Measurements from ENCODE around the gene CDKN2B-AS1. TPM values are rescaled to one million over a fixed set of nuclear protein-coding genes. Genes with fewer than 3 reads are reported as not detected.

The CDKN2B-AS1 gene
- total RNA-seq, 1 donor from 2014 or later: 4.2 TPM

DNA sequence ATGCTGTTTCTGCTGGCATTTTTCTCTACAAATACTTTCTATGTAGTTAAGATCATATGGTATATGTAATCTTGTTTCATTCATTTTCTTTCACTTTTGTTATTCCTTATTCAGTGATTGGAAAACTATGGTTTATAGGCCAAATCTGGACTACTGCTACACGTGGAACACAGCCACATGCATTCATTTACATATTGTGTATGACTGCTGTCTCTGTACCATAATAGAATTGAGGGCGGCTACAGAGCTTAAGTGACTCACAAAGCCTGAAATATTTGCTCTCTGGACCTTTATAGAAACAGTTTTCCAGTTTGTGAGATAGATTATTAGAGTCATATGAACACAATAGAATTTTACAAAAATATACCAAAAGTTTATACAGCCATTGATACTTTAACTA lies 148.1 kb downstream of the CDKN2B-AS1 start:
- intact Hi-C loops (cut with micrococcal nuclease): loop anchor here (10.0 kb wide), 1 partner anchor 72 kb away; no protein-coding TSS in a partner anchor

DNA sequence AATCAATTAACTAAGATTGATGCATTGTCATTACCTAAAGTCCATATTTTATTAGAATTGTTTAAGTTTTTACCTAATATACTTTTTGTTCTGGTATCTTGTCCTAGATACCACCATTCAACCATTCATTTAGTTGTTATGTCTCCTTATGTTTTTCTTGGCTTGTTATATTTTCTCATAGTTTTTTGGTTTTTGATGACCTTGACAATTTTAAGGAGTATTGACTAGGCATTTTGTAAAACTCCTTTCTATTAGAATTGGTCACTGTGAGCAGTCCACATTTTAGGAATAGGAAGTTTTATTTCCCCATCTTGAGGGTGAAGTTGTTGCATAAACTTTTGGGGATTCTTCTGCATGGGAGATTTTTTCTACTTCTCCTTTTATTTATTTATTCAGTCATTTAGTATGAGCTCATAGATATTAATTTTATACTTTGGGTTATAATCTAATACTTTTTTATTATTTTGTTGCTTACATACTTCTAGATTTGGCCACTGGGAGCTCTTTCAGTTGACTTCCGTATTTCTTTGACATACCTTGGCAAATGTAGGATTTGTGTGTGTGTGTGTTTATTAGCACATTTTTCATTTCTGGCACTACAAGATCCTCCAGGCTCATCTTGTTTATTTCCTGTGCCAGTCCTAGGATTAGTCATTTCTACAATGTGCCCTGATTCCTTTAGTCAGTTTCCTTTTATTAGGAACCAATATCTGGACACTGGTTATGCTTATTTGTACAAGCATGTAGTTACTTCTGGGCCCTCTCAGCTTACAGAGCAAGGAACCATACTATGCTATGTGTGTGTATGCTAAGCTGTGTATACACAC lies 149.4 kb downstream of the CDKN2B-AS1 start:
- intact Hi-C loops (cut with micrococcal nuclease): loop anchor here (10.0 kb wide), 1 partner anchor 71 kb away; no protein-coding TSS in a partner anchor

DNA sequence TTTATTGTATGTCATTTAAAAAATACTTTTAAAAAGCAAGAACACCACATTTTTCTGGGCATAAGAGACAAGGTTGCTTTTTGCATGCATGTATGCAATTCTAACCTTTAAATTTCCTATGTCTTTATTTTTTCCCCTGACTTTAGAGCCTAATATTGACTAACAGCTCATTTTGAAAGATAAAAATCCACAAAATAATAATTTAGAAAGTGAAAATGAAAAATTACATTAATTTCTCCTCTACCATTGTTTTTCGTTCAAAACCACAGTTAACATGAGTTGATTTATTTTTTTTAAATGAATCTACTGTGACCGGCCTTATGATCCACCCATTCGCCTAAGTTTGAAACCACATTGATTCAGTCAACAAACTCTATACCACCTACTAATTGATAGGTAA lies 152.0 kb downstream of the CDKN2B-AS1 start:
- intact Hi-C loops (cut with micrococcal nuclease): loop anchor here (10.0 kb wide), 1 partner anchor 68 kb away; no protein-coding TSS in a partner anchor

DNA sequence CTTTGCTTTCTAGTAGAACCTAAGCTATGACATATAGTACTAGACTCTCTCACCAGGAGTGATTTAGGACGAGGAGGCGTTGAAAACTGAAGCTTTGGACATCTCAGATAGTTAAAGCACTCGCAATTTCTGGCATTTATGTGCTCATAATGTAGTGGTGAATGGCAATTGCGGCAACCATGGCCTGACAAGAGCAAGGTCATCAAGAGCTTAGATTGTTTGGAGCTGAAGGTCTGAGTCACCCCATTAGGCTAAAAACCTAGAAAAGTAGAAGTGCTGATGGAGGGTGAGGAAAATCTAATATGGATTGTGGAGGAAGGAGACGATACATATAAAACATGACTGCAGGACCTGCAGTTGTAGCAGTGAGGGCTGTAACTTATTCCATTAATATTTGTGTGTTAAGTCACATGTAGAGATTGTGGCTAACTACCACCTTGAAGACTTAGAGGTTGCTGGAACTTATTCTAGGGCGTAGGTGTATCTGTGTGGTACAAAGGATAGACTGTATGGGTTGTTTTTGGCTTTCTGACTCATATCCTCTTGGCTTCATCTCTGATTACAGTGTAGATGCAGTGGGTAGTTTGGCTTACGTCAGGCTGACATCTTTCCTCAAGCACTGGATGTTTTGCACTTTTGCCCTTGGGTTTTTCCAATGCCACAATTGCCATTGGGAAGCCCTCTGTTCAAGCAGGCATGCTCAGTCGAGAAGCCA lies 153.4 kb downstream of the CDKN2B-AS1 start:
- intact Hi-C loops (cut with micrococcal nuclease): loop anchor here (2.0 to 10.0 kb wide), 2 partner anchors 29 to 67 kb away; no protein-coding TSS in a partner anchor

DNA sequence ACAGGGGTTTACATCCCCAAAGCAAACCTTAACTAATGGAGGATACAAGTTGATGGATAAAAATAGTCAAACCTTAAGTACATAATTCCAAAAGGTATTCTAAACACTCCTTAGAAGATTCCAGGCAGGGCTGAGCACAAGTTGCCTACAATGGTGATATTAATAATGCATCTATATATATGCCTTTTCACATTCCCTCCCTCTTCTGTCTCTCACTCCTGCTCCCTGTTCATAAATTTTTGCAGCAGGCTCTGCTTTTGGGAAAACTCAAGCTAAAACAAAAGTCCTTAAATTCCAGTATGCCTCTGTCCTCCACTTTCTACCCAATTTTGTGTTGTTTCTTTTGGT lies 153.9 kb downstream of the CDKN2B-AS1 start:
- intact Hi-C loops (cut with micrococcal nuclease): loop anchor here (2.0 to 10.0 kb wide), 2 partner anchors 28 to 66 kb away; no protein-coding TSS in a partner anchor

DNA sequence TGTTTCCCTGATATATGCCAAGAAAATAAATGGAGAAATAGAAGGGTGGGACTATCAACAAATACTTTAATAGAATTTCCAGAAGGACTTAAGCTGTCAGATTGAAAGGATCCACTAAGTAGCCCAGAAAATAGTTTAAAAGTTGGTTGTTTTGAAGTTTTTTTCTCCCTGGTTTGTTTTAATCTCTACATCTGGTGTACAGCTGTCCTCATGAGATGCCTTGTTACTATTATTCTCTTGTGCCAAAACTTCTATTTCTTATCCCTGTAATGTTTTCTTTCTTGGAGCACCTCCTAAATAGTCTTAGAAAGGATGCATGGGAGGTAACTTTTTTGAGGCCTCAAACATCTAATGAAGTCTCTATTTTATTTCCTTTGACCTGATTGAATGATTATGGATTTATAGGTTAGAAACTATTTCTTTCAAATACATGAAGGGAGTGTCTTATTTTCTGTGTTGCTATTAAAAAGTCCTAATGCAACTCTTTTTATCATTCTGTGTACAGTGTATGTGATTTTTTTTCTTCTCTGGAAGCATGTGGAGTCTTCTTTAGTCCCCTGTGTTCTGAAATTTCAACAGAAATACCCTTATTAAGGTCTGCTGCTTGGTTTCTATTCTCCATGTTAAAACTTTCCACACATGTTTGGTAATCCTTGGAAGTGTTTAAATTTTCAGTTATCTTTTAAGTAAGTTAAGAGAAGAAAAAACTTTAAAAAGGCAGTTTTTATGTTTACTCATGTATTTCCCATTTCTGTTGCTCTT lies 154.5 kb downstream of the CDKN2B-AS1 start:
- intact Hi-C loops (cut with micrococcal nuclease): loop anchor here (2.0 to 10.0 kb wide), 2 partner anchors 28 to 66 kb away; no protein-coding TSS in a partner anchor

DNA sequence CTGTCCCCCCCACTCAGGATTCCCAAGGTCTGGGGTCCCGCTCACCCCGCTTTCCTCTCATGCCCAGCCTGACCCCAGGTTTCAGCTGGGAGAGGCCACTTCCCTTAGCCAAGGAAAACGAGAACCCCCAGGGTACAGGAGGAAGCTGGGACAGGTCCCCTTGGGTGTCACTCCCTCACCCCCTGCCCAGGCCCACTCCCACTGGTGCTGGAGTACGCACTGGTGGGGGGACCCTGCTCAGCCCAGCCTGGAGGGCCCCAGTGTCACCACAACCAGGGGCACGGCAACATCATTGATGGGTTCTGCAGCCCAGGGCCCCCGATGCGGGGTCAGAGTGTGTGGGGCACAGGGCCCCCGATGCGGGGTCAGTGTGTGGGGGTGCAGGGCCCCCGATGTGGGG lies 159.5 kb downstream of the CDKN2B-AS1 start:
- intact Hi-C loops (cut with micrococcal nuclease): no loop called here

DNA sequence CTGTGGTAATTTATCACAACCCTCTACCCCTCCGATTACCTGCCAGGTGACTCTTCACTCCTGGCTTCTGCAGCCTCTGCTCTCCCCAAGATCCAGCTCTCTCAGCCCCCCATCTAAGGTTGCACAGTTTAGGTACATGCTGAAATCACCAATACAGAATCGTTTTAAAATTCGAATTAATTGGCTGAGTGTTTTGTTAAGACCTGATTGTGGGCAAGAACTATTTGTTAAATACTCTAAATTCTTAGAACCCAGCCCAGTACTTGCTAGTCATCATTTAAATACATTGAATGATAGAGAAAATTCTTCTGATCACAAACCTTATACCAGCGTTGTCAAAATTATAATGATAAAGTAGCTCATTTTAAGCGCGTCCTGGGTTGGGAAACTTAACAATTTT lies 162.0 kb downstream of the CDKN2B-AS1 start:
- intact Hi-C loops (cut with micrococcal nuclease): no loop called here

DNA sequence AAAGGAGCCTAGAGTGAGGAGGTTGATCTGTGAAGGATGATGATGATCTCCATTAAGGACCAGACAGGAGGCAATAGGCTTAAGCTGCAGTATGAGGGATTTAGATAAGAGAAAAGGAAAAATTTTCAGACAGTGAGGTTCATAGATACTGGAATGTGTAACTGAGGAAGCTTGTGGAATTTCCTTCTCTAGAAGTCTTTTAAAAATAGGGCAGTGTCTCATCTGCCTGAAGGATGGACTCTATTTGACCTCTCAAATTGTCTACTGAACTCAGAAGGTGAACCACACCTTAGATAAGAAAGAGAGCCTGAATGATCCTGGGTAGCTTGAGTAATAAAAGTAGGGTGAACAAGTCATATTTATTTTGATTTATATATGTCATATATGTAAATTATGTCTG lies 162.7 kb downstream of the CDKN2B-AS1 start:
- intact Hi-C loops (cut with micrococcal nuclease): no loop called here

DNA sequence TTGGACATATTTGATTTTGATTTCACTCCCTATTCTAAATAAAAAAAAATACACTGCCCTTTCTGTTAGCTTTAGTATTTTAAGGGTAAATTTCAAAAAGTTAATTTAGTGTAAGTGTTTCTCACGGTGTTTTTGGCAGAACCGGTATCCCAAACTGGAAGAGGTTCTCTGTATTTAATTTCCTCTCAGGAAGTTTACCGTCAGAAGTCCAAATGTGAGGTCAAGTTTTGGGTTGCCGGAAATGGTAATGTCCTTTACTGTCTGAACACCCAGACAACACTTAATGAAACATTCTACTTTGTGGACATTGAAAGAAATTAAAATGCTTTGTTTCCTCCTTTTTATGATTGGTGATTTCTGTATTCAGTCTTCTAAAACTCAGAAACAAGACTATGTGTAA lies 163.2 kb downstream of the CDKN2B-AS1 start:
- intact Hi-C loops (cut with micrococcal nuclease): no loop called here

DNA sequence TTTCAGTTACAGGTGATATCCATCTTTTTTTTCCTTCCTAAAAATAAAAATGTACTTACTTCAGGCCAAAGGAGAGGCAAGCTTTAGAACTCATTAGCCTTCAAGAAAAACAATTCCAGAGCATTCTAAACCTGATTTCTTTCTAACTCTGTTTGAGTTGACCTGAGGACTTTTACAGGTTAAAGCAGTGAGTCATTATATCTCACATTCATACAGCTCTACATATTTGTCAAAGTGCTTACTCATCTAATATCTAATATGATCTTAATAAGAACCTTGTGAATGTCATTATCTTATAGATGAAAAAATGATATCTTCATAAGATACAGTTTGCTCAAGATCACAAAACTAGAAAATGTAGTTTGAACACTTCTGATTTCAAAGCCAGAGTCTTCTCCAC lies 163.7 kb downstream of the CDKN2B-AS1 start:
- intact Hi-C loops (cut with micrococcal nuclease): no loop called here

DNA sequence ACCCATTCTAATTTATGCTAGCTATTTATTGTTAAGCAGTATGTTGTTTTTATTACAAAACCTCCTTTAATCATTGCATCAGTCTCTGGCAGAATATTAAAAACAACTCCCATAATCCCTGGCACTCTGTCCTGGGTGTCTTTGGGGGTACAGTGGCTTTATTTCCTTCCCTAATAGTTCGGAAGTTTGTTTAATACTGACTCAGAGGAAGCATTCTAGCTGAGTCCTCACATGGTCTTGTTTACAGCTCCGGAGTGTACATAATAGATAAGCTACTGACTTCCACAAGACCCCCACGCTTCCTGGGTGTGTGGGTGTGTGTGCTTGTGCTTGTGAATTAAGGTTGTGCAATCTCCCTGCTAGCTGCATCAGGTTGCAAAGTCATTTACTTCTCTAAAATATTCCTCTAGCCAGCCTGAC lies 164.3 kb downstream of the CDKN2B-AS1 start:
- intact Hi-C loops (cut with micrococcal nuclease): no loop called here

DNA sequence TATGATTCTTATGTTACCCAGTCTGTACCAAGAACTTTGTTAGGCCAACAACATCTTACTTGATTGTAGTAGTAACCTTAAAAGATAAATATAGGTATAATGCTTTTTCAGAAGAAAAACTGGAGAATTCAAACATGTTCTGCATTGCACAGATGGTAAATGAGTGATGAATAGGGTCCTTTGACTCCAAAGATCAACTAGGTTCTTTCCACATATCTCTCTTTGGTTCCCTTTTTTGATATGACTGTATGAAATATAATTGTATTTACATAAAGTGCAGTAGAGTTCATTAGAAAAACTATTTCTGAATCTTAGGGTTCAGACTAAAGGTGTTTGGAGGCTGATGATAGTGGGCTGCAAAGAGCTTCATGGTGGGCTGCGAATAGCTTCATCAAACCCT lies 165.0 kb downstream of the CDKN2B-AS1 start:
- intact Hi-C loops (cut with micrococcal nuclease): no loop called here

DNA sequence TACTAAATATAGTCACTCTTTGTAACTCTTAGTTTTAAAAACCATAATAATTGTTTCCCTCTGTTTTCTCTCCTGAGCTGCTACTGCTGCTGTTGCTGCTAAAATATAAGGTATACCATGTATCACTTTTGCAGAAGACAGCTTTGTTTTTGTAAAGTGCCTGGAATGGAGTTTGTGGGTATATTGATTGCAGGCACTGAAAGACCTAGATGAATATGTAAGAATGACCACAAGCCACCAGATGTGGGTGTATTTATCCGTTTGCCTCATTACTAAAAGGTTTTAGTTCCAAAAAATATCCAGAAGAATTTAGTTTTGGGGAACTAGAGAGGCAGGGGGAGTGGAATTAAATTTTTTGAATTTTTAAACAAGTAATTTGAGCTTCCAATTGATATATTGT lies 165.6 kb downstream of the CDKN2B-AS1 start:
- intact Hi-C loops (cut with micrococcal nuclease): no loop called here

DNA sequence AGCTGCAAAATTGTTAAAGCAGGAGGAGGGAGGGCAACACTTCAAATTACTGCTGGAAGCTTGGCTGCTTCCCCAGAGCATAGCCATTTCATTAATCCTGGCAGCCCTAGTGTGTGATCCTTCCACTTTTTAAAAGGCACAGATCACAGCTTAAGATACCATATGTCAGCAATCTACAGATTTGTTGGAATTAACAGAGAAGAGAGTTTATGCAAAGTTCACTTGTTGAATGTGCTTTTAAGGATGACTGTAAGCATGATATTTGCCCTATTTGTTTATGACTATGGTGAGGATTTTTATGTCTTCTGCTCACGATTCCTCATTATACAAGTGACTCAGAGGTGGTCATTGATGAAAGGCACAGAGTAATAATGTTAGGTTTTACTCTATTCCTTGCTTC lies 170.6 kb downstream of the CDKN2B-AS1 start:
- intact Hi-C loops (cut with micrococcal nuclease): no loop called here

DNA sequence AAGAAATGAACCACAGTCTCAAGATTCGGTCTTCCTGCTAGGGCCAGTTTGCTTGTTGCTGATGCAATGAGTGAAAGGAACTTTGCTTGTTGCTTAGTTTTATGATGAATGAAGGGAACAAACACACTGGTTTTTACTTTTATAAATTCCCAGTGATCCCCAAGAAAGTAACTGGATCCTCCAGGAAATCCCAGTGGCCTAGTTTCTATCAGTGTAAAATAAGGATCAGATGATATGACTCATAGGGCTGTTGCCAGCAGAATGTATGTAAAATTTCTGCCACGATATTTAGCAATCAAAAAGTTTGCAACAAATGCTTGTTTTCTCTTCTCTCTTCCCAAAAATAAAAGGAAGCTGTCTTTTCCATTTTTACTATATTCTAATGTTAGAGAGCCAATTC lies 174.7 kb downstream of the CDKN2B-AS1 start:
- intact Hi-C loops (cut with micrococcal nuclease): no loop called here

DNA sequence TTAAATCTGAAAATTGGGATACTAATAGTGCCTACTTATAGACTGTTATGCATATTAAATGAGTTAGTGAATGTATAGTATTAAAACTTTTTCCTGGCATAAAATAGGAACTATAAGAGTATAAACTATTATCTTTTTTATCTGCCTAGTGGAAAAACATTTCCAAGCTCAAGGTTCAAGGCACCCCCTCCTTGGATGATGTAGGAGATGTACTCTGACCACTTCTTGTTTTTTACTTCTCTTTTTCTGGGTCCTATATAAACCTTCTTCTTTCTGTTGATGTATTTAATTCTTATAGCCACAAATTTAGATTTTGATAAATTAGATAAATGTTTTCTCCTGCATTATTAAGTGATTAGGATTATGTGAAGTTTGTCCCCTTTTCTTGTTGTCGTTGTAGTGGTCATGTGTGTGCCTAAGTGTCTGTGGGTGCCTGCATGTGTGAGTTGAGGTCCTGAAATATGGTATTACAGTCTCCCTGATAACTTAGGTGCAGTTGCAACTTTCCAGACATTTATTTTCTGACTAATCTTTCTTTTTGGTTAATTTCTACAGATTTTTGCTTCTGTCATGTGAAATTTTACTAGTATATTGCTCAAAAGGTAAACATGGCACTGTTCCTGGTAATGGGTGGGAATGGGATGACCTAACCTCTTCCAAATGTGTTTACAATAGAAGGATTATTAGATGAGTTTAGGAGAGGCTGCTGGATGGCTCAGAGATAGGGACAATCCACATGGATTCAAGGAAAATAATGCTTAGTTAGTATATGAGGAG lies 175.3 kb downstream of the CDKN2B-AS1 start:
- intact Hi-C loops (cut with micrococcal nuclease): no loop called here

All from T-helper 2 cell treated with Interferon-gamma antibody and Interleukin-4, amounts not matched to agents 100 ng/mL and 5 ng/mL, for 36 hours (primary cell).